Neural progenitor cell (in vitro differentiated cells): ENCODE data around the gene KLK8.

Source experiments
- EZH2 ChIP-seq: fragments of 200-600 bp; sonication (generic); IDR thresholded peaks from 2 replicates; pipeline ENCODE4 v1.6.1; 2017; ENCODE audit warnings: antibody characterized with exemption, mild to moderate bottlenecking, moderate library complexity
- EZH2phosphoT487 ChIP-seq: fragments of 200-600 bp; sonication (generic); IDR thresholded peaks from 2 replicates; pipeline ENCODE4 v1.6.1; 2017; ENCODE audit warnings: antibody characterized with exemption
- TF ChIP-seq, protein P1 (sequence below): fragments of 200-600 bp; sonication (generic); IDR thresholded peaks from 2 replicates; pipeline ENCODE4 v1.5.1; 2017; ENCODE audit warnings: antibody characterized with exemption, mild to moderate bottlenecking

DNA sequence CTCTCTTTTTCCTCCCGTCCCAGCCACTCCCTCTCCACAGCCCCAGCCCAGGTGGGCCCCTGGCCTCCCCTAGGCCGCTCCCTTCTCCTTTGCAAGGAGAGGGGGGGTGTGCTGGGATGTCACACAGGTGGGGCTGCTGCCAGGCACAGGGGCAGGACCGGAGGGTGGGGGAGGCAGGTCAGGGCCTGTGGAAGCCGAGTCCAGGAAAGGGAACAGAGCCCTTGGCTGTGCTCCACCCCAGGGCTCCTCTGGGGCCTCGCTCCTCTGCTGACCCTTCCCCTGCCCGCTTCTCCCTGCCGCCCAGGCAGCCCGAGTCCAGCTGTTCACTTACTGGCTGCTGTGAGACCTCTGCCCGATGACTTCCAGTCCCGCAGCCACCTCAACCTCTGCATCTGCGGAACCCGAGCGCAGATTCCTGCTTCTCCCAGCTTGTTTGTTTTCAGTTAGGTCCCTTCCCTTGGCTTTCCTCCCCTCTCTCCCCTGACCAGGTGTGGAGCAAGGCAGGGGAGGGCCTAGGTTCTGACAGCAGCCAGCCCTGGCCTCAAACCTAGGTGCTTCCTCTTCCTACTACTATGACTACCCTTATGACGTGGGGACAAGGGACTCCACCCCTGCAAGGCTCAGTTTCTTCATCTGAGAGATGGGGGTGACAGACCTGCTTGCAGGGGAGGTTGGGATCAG lies 25.9 kb upstream of the KLK8 start:
- TF ChIP-seq, protein P1, sequence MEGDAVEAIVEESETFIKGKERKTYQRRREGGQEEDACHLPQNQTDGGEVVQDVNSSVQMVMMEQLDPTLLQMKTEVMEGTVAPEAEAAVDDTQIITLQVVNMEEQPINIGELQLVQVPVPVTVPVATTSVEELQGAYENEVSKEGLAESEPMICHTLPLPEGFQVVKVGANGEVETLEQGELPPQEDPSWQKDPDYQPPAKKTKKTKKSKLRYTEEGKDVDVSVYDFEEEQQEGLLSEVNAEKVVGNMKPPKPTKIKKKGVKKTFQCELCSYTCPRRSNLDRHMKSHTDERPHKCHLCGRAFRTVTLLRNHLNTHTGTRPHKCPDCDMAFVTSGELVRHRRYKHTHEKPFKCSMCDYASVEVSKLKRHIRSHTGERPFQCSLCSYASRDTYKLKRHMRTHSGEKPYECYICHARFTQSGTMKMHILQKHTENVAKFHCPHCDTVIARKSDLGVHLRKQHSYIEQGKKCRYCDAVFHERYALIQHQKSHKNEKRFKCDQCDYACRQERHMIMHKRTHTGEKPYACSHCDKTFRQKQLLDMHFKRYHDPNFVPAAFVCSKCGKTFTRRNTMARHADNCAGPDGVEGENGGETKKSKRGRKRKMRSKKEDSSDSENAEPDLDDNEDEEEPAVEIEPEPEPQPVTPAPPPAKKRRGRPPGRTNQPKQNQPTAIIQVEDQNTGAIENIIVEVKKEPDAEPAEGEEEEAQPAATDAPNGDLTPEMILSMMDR = no peak
- TF ChIP-seq EZH2phosphoT487 (no peak), EZH2 (no peak)
